22Rv1 (cell line): ENCODE data around the gene CPA2.

Experiments
- H3K27ac ChIP-seq: fragments of 450-650 bp; 2 replicates; pipeline ENCODE4 v1.5.1; 2017
- CTCF ChIP-seq: fragments of 450-650 bp; IDR thresholded peaks from 2 replicates; pipeline ENCODE4 v1.5.1; 2017; ENCODE audit warnings: mild to moderate bottlenecking
- ZFX ChIP-seq: fragments of 450-650 bp; IDR thresholded peaks from 2 replicates; pipeline ENCODE4 v1.6.1; 2017; ENCODE audit warnings: antibody characterized with exemption, borderline replicate concordance

Gene CPA2

GRCh38 chr7:130273081-130273932, 6.6 kb downstream of the CPA2 start:
- no peak for TF ChIP-seq CTCF
- no peak for TF ChIP-seq ZFX
- no peak overlapping the region for H3K27ac ChIP-seq

GRCh38 chr7:130273933-130274255, 7.2 kb downstream of the CPA2 start:
- no peak overlapping the region for H3K27ac ChIP-seq

DNA sequence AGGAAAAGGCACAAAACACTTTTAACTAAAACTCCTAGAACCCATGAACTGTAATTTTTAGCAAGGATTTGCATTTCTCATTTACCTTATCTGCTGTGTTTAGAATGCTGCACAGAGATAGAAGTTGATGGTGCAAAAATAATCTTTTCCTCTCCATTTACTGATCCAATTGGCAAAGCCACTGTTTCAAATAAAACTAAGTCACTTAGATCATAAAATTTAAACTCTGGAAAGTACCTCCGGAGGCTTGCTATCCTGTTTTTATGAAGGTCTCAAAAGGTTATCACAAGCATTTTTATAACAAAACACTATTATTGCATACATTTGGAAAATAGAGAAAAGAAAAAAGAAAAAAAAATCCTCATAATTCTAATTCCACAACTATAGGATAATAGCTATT, 7.6 kb downstream of the CPA2 start:
- no peak overlapping the region for H3K27ac ChIP-seq
- TF ChIP-seq ZFX = no peak
- no peak for TF ChIP-seq CTCF

More at GRCh38 chr7:130273933-130274255, 7.2 kb downstream of the CPA2 start:
- TF ChIP-seq ZFX (no peak), CTCF (no peak)

DNA sequence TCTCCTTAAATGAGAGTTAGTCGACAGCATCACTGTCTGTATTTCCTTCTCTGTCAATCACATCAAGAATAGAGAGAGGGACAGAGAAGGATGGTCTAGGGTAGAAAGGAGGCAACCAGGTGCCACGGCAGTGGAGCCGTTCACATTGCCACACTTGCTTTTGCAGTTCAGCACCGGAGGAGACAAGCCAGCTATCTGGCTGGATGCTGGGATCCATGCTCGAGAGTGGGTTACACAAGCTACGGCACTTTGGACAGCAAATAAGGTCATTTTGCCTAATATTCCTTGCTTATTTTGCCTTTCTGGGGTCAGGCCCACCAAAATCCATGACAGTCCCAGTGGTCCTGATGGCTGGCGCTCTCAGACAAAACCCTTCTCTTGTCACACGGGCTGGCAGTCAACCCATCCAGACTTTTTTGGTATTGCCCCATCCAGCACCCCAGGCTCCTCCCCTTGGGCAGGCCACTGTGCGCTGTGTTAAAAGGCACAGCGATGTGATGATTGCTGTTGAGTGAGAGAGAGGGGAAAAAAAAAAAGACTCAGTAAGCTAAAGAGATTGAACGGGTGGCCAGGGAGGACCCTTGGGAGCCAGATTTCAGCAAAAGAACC, 8.4 kb downstream of the CPA2 start:
- H3K27ac ChIP-seq = no peak overlapping the region
- no peak for TF ChIP-seq CTCF
- TF ChIP-seq ZFX = no peak

- H3K27ac ChIP-seq = no peak overlapping the region
- no peak for TF ChIP-seq CTCF
- no peak for TF ChIP-seq ZFX
These were observed 9.2 kb downstream of the CPA2 start for GRCh38 chr7:130275826-130276297.

- no peak for TF ChIP-seq ZFX
- TF ChIP-seq CTCF = no peak
- H3K27ac ChIP-seq = no peak overlapping the region
These were observed 10.4 kb downstream of the CPA2 start for GRCh38 chr7:130276796-130277762.
